HG02852 (cell line): ENCODE results near the gene PCDH12.
"Not testable (repeated sequence)": the region's sequence is repeated elsewhere in the genome, so short reads cannot be mapped to it uniquely, and the experiment has no call there.

Experiments
- ATAC-seq: cut with Tn5 transposase; IDR thresholded peaks from one replicate; pipeline ENCODE4 v1.9.1; 2021; ENCODE audit warnings: mild to moderate bottlenecking, moderate library complexity; ENCODE audit not compliant: unreplicated experiment

The PCDH12 gene

GRCh38 chr5:141941307-141941706, 16.7 kb downstream of the PCDH12 start:
- ATAC-seq: no peak

GRCh38 chr5:141940695-141941271, 17.2 kb downstream of the PCDH12 start:
- ATAC-seq: no peak

- ATAC-seq: no peak
These were observed 22.5 kb downstream of the PCDH12 start for GRCh38 chr5:141935538-141935937.

- ATAC-seq: no peak
These were observed 23.7 kb downstream of the PCDH12 start for GRCh38 chr5:141934099-141934844.

GRCh38 chr5:141933151-141933550, 24.9 kb downstream of the PCDH12 start:
- ATAC-seq: no peak

- no peak for ATAC-seq
These were observed 26.3 kb downstream of the PCDH12 start for GRCh38 chr5:141931694-141932093.

- no peak for ATAC-seq
These were observed 28.5 kb downstream of the PCDH12 start for GRCh38 chr5:141929398-141930058.

GRCh38 chr5:141928051-141928450, 30.0 kb downstream of the PCDH12 start:
- no peak for ATAC-seq

GRCh38 chr5:141926434-141926833, 31.6 kb downstream of the PCDH12 start:
- ATAC-seq: no peak

- ATAC-seq: peak; percentile 97
These were observed 34.3 kb downstream of the PCDH12 start, which contains the start of gene DELE1 for GRCh38 chr5:141923448-141924313. DELE1 (plus strand) TSS chr5:141923871; CDS start chr5:141923942, 71 bp downstream.

GRCh38 chr5:141922827-141923447, 35.1 kb downstream of the PCDH12 start:
- ATAC-seq: not testable (repeated sequence)

GRCh38 chr5:141920771-141921170, 37.2 kb downstream of the PCDH12 start:
- no peak for ATAC-seq

- ATAC-seq: no peak
These were observed 38.5 kb downstream of the PCDH12 start for GRCh38 chr5:141919218-141920119.

GRCh38 chr5:141917760-141918159, 40.2 kb downstream of the PCDH12 start:
- ATAC-seq: no peak

- peak; percentile 53 for ATAC-seq
These were observed 41.5 kb downstream of the PCDH12 start for GRCh38 chr5:141916522-141916921.

GRCh38 chr5:141915881-141916336, 42.1 kb downstream of the PCDH12 start:
- no peak for ATAC-seq

- no peak for ATAC-seq
These were observed 43.2 kb downstream of the PCDH12 start for GRCh38 chr5:141914797-141915196.

GRCh38 chr5:141914199-141914743, 43.7 kb downstream of the PCDH12 start:
- peak; percentile 58 for ATAC-seq

GRCh38 chr5:141913560-141914198, 44.3 kb downstream of the PCDH12 start:
- no peak for ATAC-seq
